ENCODE measurements around the gene NEK6.
A peak's percentile ranks its signal among the peaks of the same experiment; 100 is the strongest.

NEK6 gene

DNA sequence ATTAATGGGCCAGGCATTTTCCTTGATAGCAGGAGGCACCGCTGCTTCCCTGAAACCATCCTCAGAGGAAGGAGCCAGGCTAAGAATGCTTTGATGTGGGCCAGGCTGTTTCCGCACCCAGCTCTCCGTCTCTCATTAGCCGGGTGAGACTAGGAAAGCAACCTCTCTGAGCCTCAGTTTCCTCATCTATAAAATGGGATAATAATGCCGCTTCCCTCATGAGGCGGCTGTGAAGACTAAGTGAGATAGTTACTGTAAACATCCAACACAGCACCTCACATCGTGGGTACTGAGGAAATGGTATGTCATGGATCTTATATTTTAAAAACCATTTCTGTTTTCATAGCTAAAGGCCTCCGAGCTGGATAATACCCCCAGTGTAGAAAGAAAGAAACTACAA is 46.5 kb downstream of the NEK6 start:
- no peak overlapping the region for H3K27ac ChIP-seq
- peaks cover 0 to 17% (median under 1%) of the 10 kb centered on the region in 4 donors for H3K4me1 ChIP-seq
- no peaks in the 10 kb centered on the region for H3K27me3 ChIP-seq
- TF ChIP-seq, protein P1, sequence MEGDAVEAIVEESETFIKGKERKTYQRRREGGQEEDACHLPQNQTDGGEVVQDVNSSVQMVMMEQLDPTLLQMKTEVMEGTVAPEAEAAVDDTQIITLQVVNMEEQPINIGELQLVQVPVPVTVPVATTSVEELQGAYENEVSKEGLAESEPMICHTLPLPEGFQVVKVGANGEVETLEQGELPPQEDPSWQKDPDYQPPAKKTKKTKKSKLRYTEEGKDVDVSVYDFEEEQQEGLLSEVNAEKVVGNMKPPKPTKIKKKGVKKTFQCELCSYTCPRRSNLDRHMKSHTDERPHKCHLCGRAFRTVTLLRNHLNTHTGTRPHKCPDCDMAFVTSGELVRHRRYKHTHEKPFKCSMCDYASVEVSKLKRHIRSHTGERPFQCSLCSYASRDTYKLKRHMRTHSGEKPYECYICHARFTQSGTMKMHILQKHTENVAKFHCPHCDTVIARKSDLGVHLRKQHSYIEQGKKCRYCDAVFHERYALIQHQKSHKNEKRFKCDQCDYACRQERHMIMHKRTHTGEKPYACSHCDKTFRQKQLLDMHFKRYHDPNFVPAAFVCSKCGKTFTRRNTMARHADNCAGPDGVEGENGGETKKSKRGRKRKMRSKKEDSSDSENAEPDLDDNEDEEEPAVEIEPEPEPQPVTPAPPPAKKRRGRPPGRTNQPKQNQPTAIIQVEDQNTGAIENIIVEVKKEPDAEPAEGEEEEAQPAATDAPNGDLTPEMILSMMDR (IDR thresholded peaks at IDR 0.05) = no peak
- DNase-seq = no peak
- intact Hi-C loops (cut with DNase I; ENCODE audit: low total_unique reads) = no loop called here
- H3K4me3 ChIP-seq = no peak overlapping the region
- peaks cover 0 to 46% (median 36%) of the 10 kb centered on the region in 3 donors for H3K36me3 ChIP-seq
- no peaks in the 10 kb centered on the region for H3K9me3 ChIP-seq

DNA sequence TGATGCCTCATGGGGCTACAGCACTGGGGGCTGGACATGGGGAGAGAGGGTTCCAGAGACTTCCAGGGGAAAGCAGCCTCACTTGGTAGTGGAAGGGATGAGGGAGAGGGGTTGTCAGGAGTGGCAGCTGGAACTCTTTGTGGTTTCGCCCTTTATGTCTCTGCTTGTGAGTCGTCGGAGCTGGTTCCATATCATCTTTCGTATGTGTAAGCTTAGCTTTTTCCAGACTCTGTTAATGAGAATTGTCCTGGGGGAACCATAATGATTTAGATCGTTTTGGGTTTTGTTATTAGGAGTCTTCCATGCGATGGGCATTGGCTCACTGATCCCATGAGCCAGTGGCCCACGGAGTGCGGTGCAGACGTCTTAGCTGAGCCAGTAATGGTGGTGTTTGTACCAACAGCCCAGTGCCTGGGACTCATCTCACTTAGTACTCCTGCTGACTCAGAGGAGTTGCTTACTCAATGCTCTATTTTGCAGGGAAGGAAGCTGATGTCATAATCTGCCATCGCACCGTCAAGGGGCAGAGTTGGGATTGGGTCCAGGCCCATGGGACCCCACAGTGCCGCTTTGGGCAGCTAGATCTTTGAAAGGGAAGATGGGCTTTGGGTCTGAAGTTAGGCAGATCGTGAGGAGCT is 48.5 kb downstream of the NEK6 start:
- H3K27me3 ChIP-seq = no peaks in the 10 kb centered on the region
- no peaks in the 10 kb centered on the region for H3K9me3 ChIP-seq
- no peak overlapping the region for H3K27ac ChIP-seq
- intact Hi-C loops (cut with DNase I; ENCODE audit: low total_unique reads) = no loop called here
- DNase-seq = no peak
- TF ChIP-seq, protein P1 (IDR thresholded peaks at IDR 0.05) = no peak
- H3K36me3 ChIP-seq = peaks cover 0 to 59% (median 36%) of the 10 kb centered on the region in 3 donors
- H3K4me1 ChIP-seq = peaks cover 0 to 19% (median 7%) of the 10 kb centered on the region in 4 donors
- H3K4me3 ChIP-seq = no peak overlapping the region

DNA sequence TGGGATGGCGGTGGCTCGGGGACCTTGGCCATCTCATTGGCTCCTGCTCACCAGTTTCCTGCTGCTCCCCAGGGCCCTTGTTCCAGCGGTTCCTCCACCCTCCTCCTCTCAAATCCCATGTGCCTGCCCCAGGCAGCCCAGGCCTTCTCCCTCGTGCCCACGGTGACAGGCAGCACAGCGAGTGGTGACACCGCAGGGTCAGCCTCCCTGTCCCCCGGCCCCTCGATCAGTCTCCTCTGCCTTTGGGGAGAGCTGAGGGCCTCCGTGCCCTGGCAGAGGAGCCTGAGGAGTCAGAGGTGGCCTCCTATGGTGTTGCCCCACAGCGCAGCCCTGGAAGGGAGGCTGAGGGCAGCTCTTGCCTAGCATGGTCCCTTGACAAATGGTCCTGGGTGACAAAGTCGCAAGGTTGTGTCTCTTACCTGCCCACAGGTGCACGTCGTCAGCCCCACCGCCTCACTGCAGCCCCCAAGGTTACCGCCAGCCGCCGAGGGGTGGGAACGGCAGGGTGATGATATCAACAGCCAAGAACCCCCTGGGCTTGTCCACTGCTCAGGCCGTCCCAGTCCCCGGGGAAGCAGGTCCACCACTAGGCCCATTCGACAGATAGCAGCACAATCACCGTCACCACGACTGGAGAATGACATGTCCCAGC is 49.8 kb downstream of the NEK6 start:
- no peaks in the 10 kb centered on the region for H3K27me3 ChIP-seq
- peaks cover 0 to 19% (median 7%) of the 10 kb centered on the region in 4 donors for H3K4me1 ChIP-seq
- H3K27ac ChIP-seq = peak overlapping the region in 1 of 2 donors; percentile 7
- no peak for DNase-seq
- peaks cover 0 to 53% (median 25%) of the 10 kb centered on the region in 3 donors for H3K36me3 ChIP-seq
- H3K4me3 ChIP-seq = no peak overlapping the region
- TF ChIP-seq, protein P1 (IDR thresholded peaks at IDR 0.05) = no peak
- intact Hi-C loops (cut with DNase I; ENCODE audit: low total_unique reads) = no loop called here
- no peaks in the 10 kb centered on the region for H3K9me3 ChIP-seq

DNA sequence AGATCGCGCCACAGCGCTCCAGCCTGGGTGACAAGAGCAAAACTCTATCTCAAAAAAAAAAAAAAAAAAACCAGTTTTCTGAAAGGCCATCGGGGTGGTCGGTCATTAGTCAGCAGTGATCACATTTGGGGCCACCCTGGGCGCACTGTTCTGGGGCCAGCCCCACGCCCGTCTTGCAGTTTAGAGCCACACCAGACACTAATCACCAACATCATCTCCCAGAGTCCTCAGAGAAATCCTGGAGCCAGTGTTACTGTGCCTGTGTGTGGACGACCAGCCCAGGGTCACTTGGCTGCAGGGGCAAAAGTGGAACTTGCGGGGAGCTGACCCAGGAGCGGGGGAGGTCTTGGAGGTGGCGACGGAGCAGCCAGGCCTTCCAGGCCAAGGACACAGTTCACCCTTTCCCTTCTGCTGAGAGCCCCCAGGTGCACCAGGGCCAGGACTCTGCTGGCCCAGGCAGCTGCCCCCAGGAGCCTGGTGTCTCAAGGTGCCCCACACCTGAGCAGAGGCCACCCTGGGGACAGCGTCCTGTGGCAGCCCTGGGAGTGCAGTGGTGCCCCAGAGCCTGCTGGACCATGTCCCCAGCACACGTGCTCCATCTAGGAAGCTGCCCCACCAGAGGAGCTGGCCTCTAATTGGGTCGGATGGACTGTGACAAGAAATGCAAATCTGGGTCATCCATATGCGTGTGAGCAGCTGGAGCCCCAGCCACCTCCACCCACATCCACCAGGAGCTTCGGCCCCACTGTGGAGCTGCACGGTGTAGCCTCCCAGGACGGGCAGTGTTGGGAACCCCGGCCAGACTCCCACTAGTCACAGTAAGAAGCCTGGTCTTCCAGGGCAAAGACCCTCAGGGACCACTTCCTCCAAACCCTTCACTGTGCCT is 51.1 kb downstream of the NEK6 start:
- H3K9me3 ChIP-seq = no peaks in the 10 kb centered on the region
- H3K4me3 ChIP-seq = no peak overlapping the region
- H3K4me1 ChIP-seq = peaks cover 0 to 19% (median 7%) of the 10 kb centered on the region in 4 donors
- peak overlapping the region; percentile 56 to 75 for H3K27ac ChIP-seq
- H3K36me3 ChIP-seq = peaks cover 1 to 53% (median 18%) of the 10 kb centered on the region in 3 donors
- no peaks in the 10 kb centered on the region for H3K27me3 ChIP-seq
- intact Hi-C loops (cut with DNase I; ENCODE audit: low total_unique reads) = no loop called here
- TF ChIP-seq, protein P1 (IDR thresholded peaks at IDR 0.05) = no peak
- no peak for DNase-seq

DNA sequence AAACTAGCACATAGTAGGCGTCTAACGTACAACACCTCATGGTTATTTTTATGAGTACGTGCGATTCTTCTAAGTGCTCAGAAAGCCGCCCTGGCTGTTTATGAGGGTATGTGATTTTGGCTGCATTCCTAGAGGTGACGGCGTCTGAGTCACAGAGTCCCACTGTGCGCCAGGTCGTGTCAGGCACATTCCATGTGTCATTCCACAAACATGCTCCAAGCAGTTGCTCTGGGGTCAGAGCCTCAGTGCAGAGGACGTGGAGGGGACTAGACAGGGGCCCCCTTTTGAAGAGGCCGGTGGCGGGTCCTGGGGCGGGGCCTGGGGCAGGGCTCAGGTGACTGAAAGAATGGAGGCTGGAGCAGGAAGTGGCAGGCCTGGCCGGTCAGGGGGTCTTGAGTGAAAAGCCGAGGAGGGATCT is 51.9 kb downstream of the NEK6 start:
- intact Hi-C loops (cut with DNase I; ENCODE audit: low total_unique reads) = no loop called here
- H3K4me1 ChIP-seq = peaks cover 0 to 19% (median 7%) of the 10 kb centered on the region in 4 donors
- H3K4me3 ChIP-seq = no peak overlapping the region
- TF ChIP-seq, protein P1 (IDR thresholded peaks at IDR 0.05) = no peak
- no peaks in the 10 kb centered on the region for H3K9me3 ChIP-seq
- peak overlapping the region; percentile 56 to 75 for H3K27ac ChIP-seq
- H3K36me3 ChIP-seq = peaks cover 9 to 57% (median 20%) of the 10 kb centered on the region in 3 donors
- DNase-seq = peak; percentile 62 to 92
- H3K27me3 ChIP-seq = no peaks in the 10 kb centered on the region

All from tibial artery (tissue), 4 donors.